A673 (cell line): Measurements from ENCODE around the gene CRYBG3.

Source experiments
- EZH2 ChIP-seq: fragments of 200-600 bp; sonication (generic); IDR thresholded peaks from 2 replicates; pipeline ENCODE4 v1.6.1; 2017; ENCODE audit warnings: borderline replicate concordance, low read depth, mild to moderate bottlenecking, mixed read lengths, antibody characterized with exemption, low read length; ENCODE audit not compliant: poor library complexity, severe bottlenecking
- TF ChIP-seq, protein P1 (sequence below): fragments of 300-800, 200-600 bp; sonication (generic); conservative IDR thresholded peaks from 2 replicates; pipeline ENCODE4 v1.5.1; 2017; ENCODE audit warnings: low read depth, mild to moderate bottlenecking, antibody characterized with exemption, low read length, moderate library complexity, mixed read lengths

DNA sequence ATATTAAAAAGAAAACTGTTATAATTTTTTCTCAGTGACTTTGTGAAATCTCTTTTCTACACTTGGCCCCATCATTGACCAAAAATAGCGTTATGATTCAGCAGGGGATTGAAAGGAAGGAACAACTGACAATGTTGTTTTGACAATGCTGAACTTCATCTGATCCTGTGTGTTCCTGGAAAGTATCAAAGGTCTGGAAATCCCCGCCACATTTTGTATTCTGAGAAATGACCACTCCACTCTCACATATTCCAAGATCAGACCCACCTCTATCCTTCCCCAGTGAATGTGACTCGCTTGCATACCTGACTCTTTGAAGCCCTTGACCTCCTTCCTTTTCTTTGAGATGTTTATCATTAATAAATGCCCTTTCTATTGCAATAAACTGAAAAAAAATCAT, 160.1 kb downstream of the CRYBG3 start:
- TF ChIP-seq, protein P1, sequence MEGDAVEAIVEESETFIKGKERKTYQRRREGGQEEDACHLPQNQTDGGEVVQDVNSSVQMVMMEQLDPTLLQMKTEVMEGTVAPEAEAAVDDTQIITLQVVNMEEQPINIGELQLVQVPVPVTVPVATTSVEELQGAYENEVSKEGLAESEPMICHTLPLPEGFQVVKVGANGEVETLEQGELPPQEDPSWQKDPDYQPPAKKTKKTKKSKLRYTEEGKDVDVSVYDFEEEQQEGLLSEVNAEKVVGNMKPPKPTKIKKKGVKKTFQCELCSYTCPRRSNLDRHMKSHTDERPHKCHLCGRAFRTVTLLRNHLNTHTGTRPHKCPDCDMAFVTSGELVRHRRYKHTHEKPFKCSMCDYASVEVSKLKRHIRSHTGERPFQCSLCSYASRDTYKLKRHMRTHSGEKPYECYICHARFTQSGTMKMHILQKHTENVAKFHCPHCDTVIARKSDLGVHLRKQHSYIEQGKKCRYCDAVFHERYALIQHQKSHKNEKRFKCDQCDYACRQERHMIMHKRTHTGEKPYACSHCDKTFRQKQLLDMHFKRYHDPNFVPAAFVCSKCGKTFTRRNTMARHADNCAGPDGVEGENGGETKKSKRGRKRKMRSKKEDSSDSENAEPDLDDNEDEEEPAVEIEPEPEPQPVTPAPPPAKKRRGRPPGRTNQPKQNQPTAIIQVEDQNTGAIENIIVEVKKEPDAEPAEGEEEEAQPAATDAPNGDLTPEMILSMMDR = no peak
- TF ChIP-seq EZH2 = no peak
